A549 (cell line): ENCODE results near the gene RAMACL. TPM values are rescaled to one million over a fixed set of nuclear protein-coding genes. Genes with fewer than 3 reads are reported as not detected.

Source experiments
- ATAC-seq, 2 experiments: fragments of 200-7000 bp in 1 of 2; fragments of >200 bp in 1 of 2; cut with Nextera tagmentation in 1 of 2; cut with Tn5 transposase in 1 of 2; 3 replicates each; pipeline versions ENCODE4 v1.8.0 to v1.9.1; 2018 to 2020; ENCODE audit warnings: mild to moderate bottlenecking in 1 of 2, moderate library complexity in 1 of 2
- CTCF ChIA-PET: fragments of 300-600 bp; sonication (Branson Sonifier 250); formaldehyde crosslinking; extraction: SDS; loops from one replicate; lab custom pipeline; 2021; ENCODE audit warnings: antibody characterized with exemption, inconsistent platforms; lab: Yijun Ruan, JAX
- POLR2A ChIA-PET: fragments of 350-600 bp; formaldehyde crosslinking; extraction: SDS; loops from one replicate; lab custom pipeline; 2021; ENCODE audit warnings: antibody characterized with exemption, inconsistent platforms; lab: Yijun Ruan, JAX
- DNase-seq, 2 experiments: peaks; one replicate each; pipeline versions ENCODE4 v3.0.0 to v3.0.0-alpha.2; 2011 to 2016; ENCODE audit warnings: low read depth in 1 of 2, low spot score in 1 of 2
- FAIRE-seq: peaks from 2 replicates; lab custom pipeline; 2011; peaks lifted over from hg19 to GRCh38; lab: Jason Lieb, UNC
- H3K27ac ChIP-seq, 2 experiments: fragments of >200 bp; sonication (Bioruptor Twin); formaldehyde crosslinking; 3 replicates each; pipeline ENCODE4 v1.5.1; 2016 to 2017
- H3K4me1 ChIP-seq: fragments of >200 bp; sonication (Bioruptor Twin); formaldehyde crosslinking; 3 replicates; pipeline ENCODE4 v1.6.1; 2016
- H3K4me2 ChIP-seq: fragments of >200 bp; sonication (Bioruptor Twin); formaldehyde crosslinking; 3 replicates; pipeline ENCODE4 v1.6.1; 2016
- H3K4me3 ChIP-seq: fragments of >200 bp; sonication (Bioruptor Twin); formaldehyde crosslinking; 3 replicates; pipeline ENCODE4 v1.5.1; 2016
- H3K9me3 ChIP-seq: fragments of >200 bp; sonication (Bioruptor Twin); formaldehyde crosslinking; 3 replicates; pipeline ENCODE4 v1.6.1; 2016
- CBX2 ChIP-seq: fragments of 200-600 bp; sonication (generic); IDR thresholded peaks from 2 replicates; pipeline ENCODE4 v1.6.1; 2016; ENCODE audit warnings: low read depth, mild to moderate bottlenecking, borderline replicate concordance
- CHD2 ChIP-seq: fragments of 150-350 bp; IDR thresholded peaks from 2 replicates; pipeline ENCODE4 v1.6.1; 2014; ENCODE audit warnings: low read length; ENCODE audit not compliant: partially characterized antibody
- CTCF ChIP-seq: fragments of >200 bp; sonication (Bioruptor Twin); formaldehyde crosslinking; IDR thresholded peaks from 3 replicates; pipeline ENCODE4 v1.5.1; 2016
- EHF ChIP-seq: fragments of 250-450 bp; sonication (Bioruptor Pico); IDR thresholded peaks from 2 replicates; pipeline ENCODE4 v1.5.0; 2020; ENCODE audit warnings: mild to moderate bottlenecking
- FOSB ChIP-seq: fragments of 250-450 bp; sonication (Bioruptor Pico); IDR thresholded peaks from 2 replicates; pipeline ENCODE4 v1.5.0; 2020; ENCODE audit warnings: mild to moderate bottlenecking, moderate library complexity
- FOSL2 ChIP-seq, 2 experiments: fragments of 450-650 bp in 1 of 2; fragments of >200 bp in 1 of 2; sonication (Bioruptor Twin) in 1 of 2; formaldehyde crosslinking; IDR thresholded peaks; 2 replicates each; pipeline versions ENCODE4 v1.5.0 to v1.6.1; 2016 to 2020; ENCODE audit warnings: mild to moderate bottlenecking in 1 of 2, moderate library complexity in 1 of 2
- GATA3 ChIP-seq: IDR thresholded peaks from 2 replicates; pipeline ENCODE4 v1.6.1; 2012; ENCODE audit warnings: borderline replicate concordance
- HDAC2 ChIP-seq: fragments of 200-600 bp; sonication (generic); IDR thresholded peaks from 2 replicates; pipeline ENCODE4 v1.6.1; 2016
- HEYL ChIP-seq: fragments of 250-450 bp; sonication (Bioruptor Pico); IDR thresholded peaks from 2 replicates; pipeline ENCODE4 v1.8.0; 2021; ENCODE audit warnings: mild to moderate bottlenecking, moderate library complexity
- HOXA7 ChIP-seq: fragments of 250-450 bp; sonication (Bioruptor Pico); IDR thresholded peaks from 2 replicates; pipeline ENCODE4 v1.5.0; 2020; ENCODE audit warnings: mild to moderate bottlenecking, moderate library complexity
- HOXB5 ChIP-seq: fragments of 250-450 bp; sonication (Bioruptor Pico); IDR thresholded peaks from 2 replicates; pipeline ENCODE4 v1.5.0; 2020; ENCODE audit warnings: mild to moderate bottlenecking, moderate library complexity
- KDM5A ChIP-seq: fragments of 200-600 bp; sonication (generic); IDR thresholded peaks from 2 replicates; pipeline ENCODE4 v1.6.1; 2016; ENCODE audit warnings: antibody characterized with exemption, mild to moderate bottlenecking
- MAZ ChIP-seq: fragments of 150-350 bp; IDR thresholded peaks from 2 replicates; pipeline ENCODE4 v1.6.1; 2014; ENCODE audit warnings: antibody characterized with exemption, low read depth, low read length, borderline replicate concordance
- NFE2L2 ChIP-seq: fragments of 150-350 bp; conservative IDR thresholded peaks from 2 replicates; pipeline ENCODE4 v1.6.1; 2014; ENCODE audit warnings: low read length
- NR3C1 ChIP-seq: fragments of >200 bp; sonication (Bioruptor Twin); formaldehyde crosslinking; IDR thresholded peaks from 3 replicates; pipeline ENCODE4 v1.6.1; 2017
- RFX5 ChIP-seq: fragments of 450-650 bp; IDR thresholded peaks from 2 replicates; pipeline ENCODE4 v1.7.1; 2014; ENCODE audit warnings: antibody characterized with exemption, mild to moderate bottlenecking, moderate library complexity
- ZC3H11A ChIP-seq: fragments of 450-650 bp; IDR thresholded peaks from 2 replicates; pipeline ENCODE4 v1.6.1; 2014; ENCODE audit warnings: antibody characterized with exemption, mild to moderate bottlenecking
- ZFP36 ChIP-seq: fragments of 450-650 bp; IDR thresholded peaks from 2 replicates; pipeline ENCODE4 v1.6.1; 2014; ENCODE audit warnings: borderline replicate concordance; ENCODE audit not compliant: partially characterized antibody
- ZNF302 ChIP-seq: fragments of 250-450 bp; sonication (Bioruptor Pico); IDR thresholded peaks from 2 replicates; pipeline ENCODE4 v1.9.0; 2021; ENCODE audit warnings: inconsistent platforms, mild to moderate bottlenecking, moderate library complexity
- ZSCAN20 ChIP-seq: fragments of 250-450 bp; sonication (Bioruptor Pico); IDR thresholded peaks from 2 replicates; pipeline ENCODE4 v1.8.0; 2022; ENCODE audit warnings: mild to moderate bottlenecking, moderate library complexity
- WGBS: methylation state at CpG from one replicate; pipeline ENCODE4 v1.1.6; 2017; ENCODE audit errors: missing lambda C conversion rate; 5-methylcytosine and 5-hydroxymethylcytosine counted together
- polyA plus RNA-seq, 4 experiments: library from polyadenylated mRNA; depleted of rRNA in 3 of 4; stranded (reverse); fragments of >200 nt; fragmentation: RNase III in 1 of 4; extraction: RNeasy Plus Mini Kit Qiagen cat#74134 plus additional on column Dnase treatment in 1 of 4; gene quantifications; 2 replicates in 3 of 4; 3 replicates in 1 of 4; pipeline ENCODE4 v1.2.3, GENCODE V29; 2011 to 2017

RAMACL gene
- polyA plus RNA-seq, 2 of the 4 experiments (the other 2 are of a cell fraction), result 0.08 to 0.67 TPM

- FAIRE-seq, result no peak
- H3K27ac ChIP-seq, result peak overlapping the region in 1 of 2 experiments; percentile 21; a peak in 1 of 6 replicates
- peak overlapping the region; percentile 25; the same call in 1 of the 3 replicates for H3K4me2 ChIP-seq
- DNase-seq, result no peak
- H3K9me3 ChIP-seq, result no peaks in the 10 kb centered on the region
- H3K4me3 ChIP-seq, result no peak overlapping the region
- peaks cover 8% of the 10 kb centered on the region; the same call in 1 of the 3 replicates for H3K4me1 ChIP-seq
- ChIA-PET CTCF (no interaction called here), POLR2A (no interaction called here)
- ATAC-seq, result no peak
- TF ChIP-seq MAZ (no peak), EHF (CRISPR knock-in tag) (no peak)
Measured at GRCh38 chr6:166556336-166556735, 30.1 kb downstream of the RAMACL start.

- peaks cover 8% of the 10 kb centered on the region; the same call in 1 of the 3 replicates for H3K4me1 ChIP-seq
- 66% methylated on average over 6 of the region's 6 CpGs for WGBS
- FAIRE-seq (no peak), ATAC-seq (no peak), DNase-seq (no peak)
- H3K4me3 ChIP-seq, result no peak overlapping the region
- H3K4me2 ChIP-seq, result no peak overlapping the region
- no peaks in the 10 kb centered on the region for H3K9me3 ChIP-seq
- no peak overlapping the region for H3K27ac ChIP-seq
- no peak for TF ChIP-seq GATA3
- TF ChIP-seq ZSCAN20 (CRISPR knock-in tag), result no peak
- no peak for TF ChIP-seq FOSB (CRISPR knock-in tag)
- no peak for TF ChIP-seq NFE2L2
- TF ChIP-seq CHD2, result no peak
- ChIA-PET POLR2A (no interaction called here), CTCF (no interaction called here)
Measured at GRCh38 chr6:166555086-166555485, 31.4 kb downstream of the RAMACL start.

- Histone ChIP-seq H3K9me3 (no peaks in the 10 kb centered on the region; the same call in 2 of the 3 replicates), H3K4me3 (no peak overlapping the region), H3K4me2 (no peak overlapping the region), H3K4me1 (peaks cover 8% of the 10 kb centered on the region; the same call in 1 of the 3 replicates), H3K27ac (no peak overlapping the region)
- FAIRE-seq, result no peak
- no peak for DNase-seq
- ATAC-seq, result no peak
- ChIA-PET CTCF (no interaction called here), POLR2A (no interaction called here)
- TF ChIP-seq ZSCAN20 (CRISPR knock-in tag) (no peak), RFX5 (no peak), KDM5A (no peak), HOXA7 (no peak), FOSL2 (IDR thresholded peaks at IDR 0.05) (no peak), FOSL2 (CRISPR knock-in tag; IDR thresholded peaks at IDR 0.05) (no peak), CBX2 (no peak), CHD2 (no peak), CTCF (no peak), ZNF302 (CRISPR knock-in tag) (no peak), NR3C1 (no peak), ZC3H11A (no peak), HDAC2 (no peak)
- whole genome bisulfite sequencing, result 81% methylated on average over 8 of the region's 8 CpGs
Measured at GRCh38 chr6:166554316-166554715, 32.2 kb downstream of the RAMACL start.

GRCh38 chr6:166553563-166554271, 32.8 kb downstream of the RAMACL start:
- Histone ChIP-seq H3K4me2 (no peak overlapping the region), H3K9me3 (no peaks in the 10 kb centered on the region; the same call in 2 of the 3 replicates), H3K4me3 (no peak overlapping the region), H3K4me1 (peaks cover 8% of the 10 kb centered on the region; the same call in 1 of the 3 replicates), H3K27ac (no peak overlapping the region)
- POLR2A ChIA-PET, result no interaction called here
- DNase-seq (no peak), FAIRE-seq (no peak), ATAC-seq (peak in 1 of 2 experiments; percentile 24; a peak in 1 of 6 replicates)
- TF ChIP-seq HOXB5 (no peak), ZFP36 (no peak), HEYL (CRISPR knock-in tag) (no peak)
- 39% methylated on average over 13 of the region's 13 CpGs for WGBS
- CTCF ChIA-PET, result no interaction called here
